ENCODE data around the gene ZNF488.

ZNF488 gene

GRCh38 chr10:47401874-47402640, 18.0 kb upstream of the ZNF488 start:
- no peaks in the 10 kb centered on the region for H3K4me1 ChIP-seq (ENCODE audit: low read depth, poor library complexity, severe bottlenecking)
- no peak overlapping the region for H3K9ac ChIP-seq
- H3K4me2 ChIP-seq = no peak overlapping the region
- H2AFZ ChIP-seq (ENCODE audit: low read depth) = no peak overlapping the region
- H4K20me1 ChIP-seq (ENCODE audit: insufficient read depth) = no peaks in the 10 kb centered on the region
- no peak overlapping the region for H3K4me3 ChIP-seq (IDR thresholded peaks at IDR 0.05; ENCODE audit: insufficient read depth, low read depth, low read length)
- no peaks in the 10 kb centered on the region for H3K27me3 ChIP-seq (ENCODE audit: insufficient read depth, low read depth)
- no peaks in the 10 kb centered on the region for H3K36me3 ChIP-seq (ENCODE audit: insufficient read depth)
- no peaks in the 10 kb centered on the region for H3K79me2 ChIP-seq (ENCODE audit: insufficient read depth, low read depth)
- TF ChIP-seq, protein P1, sequence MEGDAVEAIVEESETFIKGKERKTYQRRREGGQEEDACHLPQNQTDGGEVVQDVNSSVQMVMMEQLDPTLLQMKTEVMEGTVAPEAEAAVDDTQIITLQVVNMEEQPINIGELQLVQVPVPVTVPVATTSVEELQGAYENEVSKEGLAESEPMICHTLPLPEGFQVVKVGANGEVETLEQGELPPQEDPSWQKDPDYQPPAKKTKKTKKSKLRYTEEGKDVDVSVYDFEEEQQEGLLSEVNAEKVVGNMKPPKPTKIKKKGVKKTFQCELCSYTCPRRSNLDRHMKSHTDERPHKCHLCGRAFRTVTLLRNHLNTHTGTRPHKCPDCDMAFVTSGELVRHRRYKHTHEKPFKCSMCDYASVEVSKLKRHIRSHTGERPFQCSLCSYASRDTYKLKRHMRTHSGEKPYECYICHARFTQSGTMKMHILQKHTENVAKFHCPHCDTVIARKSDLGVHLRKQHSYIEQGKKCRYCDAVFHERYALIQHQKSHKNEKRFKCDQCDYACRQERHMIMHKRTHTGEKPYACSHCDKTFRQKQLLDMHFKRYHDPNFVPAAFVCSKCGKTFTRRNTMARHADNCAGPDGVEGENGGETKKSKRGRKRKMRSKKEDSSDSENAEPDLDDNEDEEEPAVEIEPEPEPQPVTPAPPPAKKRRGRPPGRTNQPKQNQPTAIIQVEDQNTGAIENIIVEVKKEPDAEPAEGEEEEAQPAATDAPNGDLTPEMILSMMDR (conservative IDR thresholded peaks at IDR 0.05; ENCODE audit: low read depth, low read length) = no peak
- no peak overlapping the region for H3K27ac ChIP-seq

GRCh38 chr10:47401210-47401609, 17.1 kb upstream of the ZNF488 start:
- Histone ChIP-seq H3K27ac (no peak overlapping the region), H3K27me3 (ENCODE audit: insufficient read depth, low read depth) (no peaks in the 10 kb centered on the region), H3K4me2 (no peak overlapping the region), H3K9ac (no peak overlapping the region), H3K36me3 (ENCODE audit: insufficient read depth) (no peaks in the 10 kb centered on the region), H3K4me3 (IDR thresholded peaks at IDR 0.05; ENCODE audit: insufficient read depth, low read depth, low read length) (no peak overlapping the region), H3K79me2 (ENCODE audit: insufficient read depth, low read depth) (no peaks in the 10 kb centered on the region), H3K4me1 (ENCODE audit: low read depth, poor library complexity, severe bottlenecking) (no peaks in the 10 kb centered on the region), H4K20me1 (ENCODE audit: insufficient read depth) (no peaks in the 10 kb centered on the region), H2AFZ (ENCODE audit: low read depth) (no peak overlapping the region)
- TF ChIP-seq, protein P1 (conservative IDR thresholded peaks at IDR 0.05; ENCODE audit: low read depth, low read length) = no peak

DNA sequence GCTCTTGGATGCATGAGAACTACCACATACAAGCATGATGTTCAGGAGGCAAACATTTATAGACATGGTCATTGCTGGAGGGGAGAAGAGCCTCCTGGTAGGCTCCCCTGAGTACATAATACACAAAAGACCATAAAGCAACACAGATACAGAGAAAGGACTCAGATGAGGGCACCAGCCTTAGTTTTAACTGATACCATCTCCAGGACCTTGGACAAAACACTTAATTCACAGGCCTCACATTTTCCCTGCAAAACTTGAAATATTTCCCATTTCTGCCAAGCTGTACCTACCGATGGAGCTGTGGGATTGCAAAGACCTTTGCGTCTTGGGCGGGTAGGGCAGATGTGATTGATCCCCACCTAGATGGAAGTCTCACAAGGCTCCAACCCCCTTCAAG, 16.7 kb upstream of the ZNF488 start:
- Histone ChIP-seq H3K36me3 (ENCODE audit: insufficient read depth) (no peaks in the 10 kb centered on the region), H3K27ac (no peak overlapping the region), H2AFZ (ENCODE audit: low read depth) (no peak overlapping the region), H3K4me3 (IDR thresholded peaks at IDR 0.05; ENCODE audit: insufficient read depth, low read depth, low read length) (no peak overlapping the region), H4K20me1 (ENCODE audit: insufficient read depth) (no peaks in the 10 kb centered on the region), H3K4me1 (ENCODE audit: low read depth, poor library complexity, severe bottlenecking) (no peaks in the 10 kb centered on the region), H3K9ac (no peak overlapping the region), H3K27me3 (ENCODE audit: insufficient read depth, low read depth) (no peaks in the 10 kb centered on the region), H3K79me2 (ENCODE audit: insufficient read depth, low read depth) (no peaks in the 10 kb centered on the region), H3K4me2 (no peak overlapping the region)
- TF ChIP-seq, protein P1 (conservative IDR thresholded peaks at IDR 0.05; ENCODE audit: low read depth, low read length) = no peak

DNA sequence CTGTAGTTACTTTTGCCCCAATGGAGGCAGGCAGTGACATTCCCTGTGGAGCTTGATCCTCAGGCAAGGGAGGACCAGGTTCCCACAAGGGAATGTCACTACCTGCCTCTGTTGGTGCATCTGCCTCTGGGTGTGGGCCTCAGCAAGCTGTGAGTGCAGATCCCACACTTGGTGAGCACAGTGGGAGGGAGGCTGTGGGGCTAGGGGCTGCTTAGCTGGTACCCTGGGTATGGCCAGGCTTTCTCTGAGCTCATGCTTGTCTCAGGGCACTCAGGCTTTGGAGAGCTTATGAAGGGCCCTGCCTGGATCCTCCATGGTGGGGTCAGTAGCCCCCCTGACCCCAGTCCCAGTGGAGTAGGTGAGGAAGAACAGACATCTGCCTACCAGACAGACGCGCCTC, 16.2 kb upstream of the ZNF488 start:
- H3K27ac ChIP-seq = no peak overlapping the region
- H3K79me2 ChIP-seq (ENCODE audit: insufficient read depth, low read depth) = no peaks in the 10 kb centered on the region
- H3K4me1 ChIP-seq (ENCODE audit: low read depth, poor library complexity, severe bottlenecking) = no peaks in the 10 kb centered on the region
- no peaks in the 10 kb centered on the region for H4K20me1 ChIP-seq (ENCODE audit: insufficient read depth)
- H2AFZ ChIP-seq (ENCODE audit: low read depth) = no peak overlapping the region
- TF ChIP-seq, protein P1 (conservative IDR thresholded peaks at IDR 0.05; ENCODE audit: low read depth, low read length) = no peak
- no peak overlapping the region for H3K4me3 ChIP-seq (IDR thresholded peaks at IDR 0.05; ENCODE audit: insufficient read depth, low read depth, low read length)
- no peaks in the 10 kb centered on the region for H3K36me3 ChIP-seq (ENCODE audit: insufficient read depth)
- H3K9ac ChIP-seq = no peak overlapping the region
- no peaks in the 10 kb centered on the region for H3K27me3 ChIP-seq (ENCODE audit: insufficient read depth, low read depth)
- H3K4me2 ChIP-seq = no peak overlapping the region
